HG02884 (cell line): Measurements from ENCODE around the gene CTSW.
"Not testable (repeated sequence)": the region's sequence is repeated elsewhere in the genome, so short reads cannot be mapped to it uniquely, and the experiment has no call there.

ENCODE experiments used
- ATAC-seq: cut with Tn5 transposase; IDR thresholded peaks from one replicate; pipeline ENCODE4 v1.9.1; 2021; ENCODE audit warnings: mild to moderate bottlenecking, moderate library complexity; ENCODE audit not compliant: unreplicated experiment

The CTSW gene

GRCh38 chr11:65879617-65880016 lies at the start of gene CTSW:
CTSW (plus strand) TSS chr11:65879837; CDS start chr11:65879855, 18 bp downstream.
- ATAC-seq, result no peak

GRCh38 chr11:65832231-65832630 lies 47.4 kb upstream of the CTSW start:
- not testable (repeated sequence) for ATAC-seq

GRCh38 chr11:65833297-65834030 lies 46.2 kb upstream of the CTSW start, which contains the start of gene SNX32:
SNX32 (plus strand) TSS chr11:65833963; CDS start chr11:65834066, 103 bp downstream.
- ATAC-seq, result peak; percentile 69

GRCh38 chr11:65834202-65834601 lies 45.4 kb upstream of the CTSW start:
- no peak for ATAC-seq

GRCh38 chr11:65842144-65842543 lies 37.5 kb upstream of the CTSW start:
- ATAC-seq, result no peak

- no peak for ATAC-seq
Measured at GRCh38 chr11:65843811-65844210, 35.8 kb upstream of the CTSW start.

- ATAC-seq, result no peak
Measured at GRCh38 chr11:65844231-65844872, 35.3 kb upstream of the CTSW start.

GRCh38 chr11:65847746-65848145 lies 31.9 kb upstream of the CTSW start:
- ATAC-seq, result no peak

- ATAC-seq, result not testable (repeated sequence)
Measured at GRCh38 chr11:65848693-65849092, 30.9 kb upstream of the CTSW start.

- no peak for ATAC-seq
Measured at GRCh38 chr11:65849366-65849765, 30.3 kb upstream of the CTSW start.

- no peak for ATAC-seq
Measured at GRCh38 chr11:65849771-65850216, 29.8 kb upstream of the CTSW start.

- ATAC-seq, result no peak
Measured at GRCh38 chr11:65850217-65851082, 29.2 kb upstream of the CTSW start.

- ATAC-seq, result no peak
Measured at GRCh38 chr11:65851083-65851579, 28.5 kb upstream of the CTSW start.

GRCh38 chr11:65851811-65852507 lies 27.7 kb upstream of the CTSW start:
- ATAC-seq, result no peak

GRCh38 chr11:65852508-65853245 lies 27.0 kb upstream of the CTSW start:
- no peak for ATAC-seq

GRCh38 chr11:65853246-65853979 lies 26.2 kb upstream of the CTSW start:
- no peak for ATAC-seq

- ATAC-seq, result no peak
Measured at GRCh38 chr11:65854161-65854592, 25.5 kb upstream of the CTSW start.

GRCh38 chr11:65854852-65855837 lies 24.5 kb upstream of the CTSW start:
- ATAC-seq, result no peak
